ENCODE data around the gene SCG5. TPM values are rescaled to one million over a fixed set of nuclear protein-coding genes. Genes with fewer than 3 reads are reported as not detected.

Gene SCG5
- total RNA-seq, 2 experiments from 2014 or later = 1.6 to 2.2 TPM

DNA sequence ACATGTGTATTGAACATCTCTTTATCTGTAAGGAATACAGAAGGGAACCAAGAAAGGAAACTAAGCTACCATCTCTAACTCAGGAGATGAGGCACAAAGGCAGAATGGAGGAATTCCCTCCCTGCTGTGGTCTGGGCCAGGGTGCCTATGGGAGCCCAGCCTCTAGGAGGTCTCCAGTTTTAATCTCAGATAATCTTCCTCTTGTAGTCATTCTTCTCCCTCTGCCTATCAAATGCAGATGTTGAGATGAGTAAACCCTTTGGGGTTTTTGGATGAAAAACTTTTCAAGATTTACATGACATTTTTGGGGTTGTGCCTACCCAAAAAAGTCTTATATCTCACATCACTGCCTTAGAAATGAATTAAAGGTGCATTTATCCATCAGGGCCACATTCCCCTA is 23.3 kb downstream of the SCG5 start:
- ChIA-PET CTCF (interaction anchor here (0.6 kb wide), 1 partner anchor 329 kb away, joined by 3 read pairs; no protein-coding TSS in a partner anchor), POLR2A (no interaction called here)
- Mint-ChIP-seq H3K36me3 (no peaks in the 10 kb centered on the region), H3K4me1 (ENCODE audit: low read depth) (no peaks in the 10 kb centered on the region), H3K27ac (no peak overlapping the region), H3K4me3 (no peak overlapping the region), H3K9me3 (no peaks in the 10 kb centered on the region), H3K27me3 (no peaks in the 10 kb centered on the region)
- intact Hi-C loops (cut with micrococcal nuclease) = loop anchor here (10.0 kb wide), 1 partner anchor 290 kb away; no protein-coding TSS in a partner anchor
- no peak for DNase-seq

DNA sequence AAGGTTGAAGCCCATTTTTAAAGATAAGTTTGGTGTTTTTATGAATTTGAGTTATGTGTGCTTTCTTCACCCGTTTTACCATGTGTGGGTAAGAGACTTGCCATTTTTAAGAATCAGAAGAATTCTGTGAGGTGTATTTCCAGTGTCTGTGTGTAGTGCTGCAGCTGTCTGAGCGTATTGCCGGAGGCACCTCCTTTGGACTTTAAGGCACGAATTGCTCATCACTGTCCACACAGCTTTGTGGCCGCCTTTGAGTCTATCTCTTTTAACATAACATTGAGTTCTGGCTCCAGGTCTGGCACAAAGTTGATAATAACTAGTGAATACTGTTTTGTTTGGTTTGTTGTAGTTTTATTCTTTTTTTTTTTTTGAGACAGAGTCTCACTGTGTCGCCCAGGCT is 25.8 kb downstream of the SCG5 start:
- Mint-ChIP-seq H3K9me3 (no peaks in the 10 kb centered on the region), H3K27ac (no peak overlapping the region), H3K27me3 (no peaks in the 10 kb centered on the region), H3K4me3 (no peak overlapping the region), H3K36me3 (no peaks in the 10 kb centered on the region), H3K4me1 (ENCODE audit: low read depth) (no peaks in the 10 kb centered on the region)
- intact Hi-C loops (cut with micrococcal nuclease) = loop anchor here (10.0 kb wide), 1 partner anchor 287 kb away; no protein-coding TSS in a partner anchor
- DNase-seq = no peak
- POLR2A ChIA-PET = no interaction called here
- CTCF ChIA-PET = no interaction called here

DNA sequence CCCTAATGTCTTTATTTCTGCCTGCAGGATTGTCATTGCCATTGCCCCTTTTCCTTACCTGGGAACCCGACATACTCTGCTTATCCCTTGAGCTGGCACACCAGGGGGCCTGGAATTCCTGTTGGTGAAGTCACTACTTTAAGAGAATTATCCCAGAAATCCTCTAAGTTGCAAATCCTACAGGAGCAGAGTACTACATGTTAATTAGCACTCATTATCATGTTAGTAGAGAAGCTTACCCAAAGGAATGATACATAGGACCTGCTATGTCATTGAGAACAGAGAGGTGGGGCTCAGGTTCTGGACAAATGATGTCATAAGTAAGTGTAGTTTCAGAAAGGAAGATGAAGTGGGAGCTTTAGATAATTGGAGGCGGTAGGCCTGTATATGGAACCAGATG is 27.4 kb downstream of the SCG5 start:
- H3K4me1 Mint-ChIP-seq (ENCODE audit: low read depth) = no peaks in the 10 kb centered on the region
- POLR2A ChIA-PET = no interaction called here
- intact Hi-C loops (cut with micrococcal nuclease) = loop anchor here (10.0 kb wide), 1 partner anchor 286 kb away; no protein-coding TSS in a partner anchor

DNA sequence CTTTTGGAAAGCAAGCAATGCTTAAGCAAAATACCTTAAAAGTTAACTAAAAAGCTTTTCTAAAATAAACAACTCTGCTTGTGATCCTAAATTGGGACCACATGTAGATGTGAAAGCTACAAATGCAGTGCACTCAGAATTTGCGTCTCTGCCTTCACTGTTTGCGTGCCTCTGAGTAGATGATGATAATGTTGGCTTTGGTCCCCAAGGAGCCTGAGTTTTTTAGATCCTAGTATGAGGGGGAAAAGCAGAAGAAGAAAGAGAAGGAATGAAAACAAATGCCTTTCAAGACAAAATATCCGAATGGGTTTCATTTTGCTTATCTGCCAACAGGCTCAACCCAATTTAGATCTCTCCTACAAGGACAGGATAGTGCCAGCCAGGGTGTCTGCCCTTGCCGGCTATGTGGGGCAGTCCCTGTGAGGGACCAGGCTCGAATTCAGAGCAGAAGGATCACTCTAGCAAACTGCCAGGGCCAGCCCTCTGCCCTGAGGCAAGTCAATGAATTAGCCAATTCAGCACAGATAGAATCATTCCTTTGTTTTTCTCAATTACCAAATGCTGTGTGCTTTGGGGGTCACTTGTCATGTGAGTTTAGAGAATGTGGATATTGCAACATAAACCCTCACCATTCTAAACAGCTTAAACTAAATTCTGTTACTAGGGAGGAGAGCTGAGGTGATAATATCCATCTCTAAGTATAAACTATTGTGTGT is 28.5 kb downstream of the SCG5 start:
- no peak overlapping the region for H3K4me3 Mint-ChIP-seq
- CTCF ChIA-PET = interaction anchor here (0.8 to 1.3 kb wide), 2 partner anchors 8 to 88 kb away, joined by 3 to 6 read pairs; no protein-coding TSS in a partner anchor
- H3K36me3 Mint-ChIP-seq = no peaks in the 10 kb centered on the region
- POLR2A ChIA-PET = no interaction called here
- DNase-seq = no peak
- intact Hi-C loops (cut with micrococcal nuclease) = loop anchor here (10.0 kb wide), 1 partner anchor 285 kb away; no protein-coding TSS in a partner anchor
- no peaks in the 10 kb centered on the region for H3K27me3 Mint-ChIP-seq
- H3K9me3 Mint-ChIP-seq = no peaks in the 10 kb centered on the region
- H3K27ac Mint-ChIP-seq = no peak overlapping the region
- no peaks in the 10 kb centered on the region for H3K4me1 Mint-ChIP-seq (ENCODE audit: low read depth)

More for the DNA sequence above, 27.4 kb downstream of the SCG5 start:
- CTCF ChIA-PET = no interaction called here
- no peak overlapping the region for H3K4me3 Mint-ChIP-seq
- H3K27ac Mint-ChIP-seq = no peak overlapping the region
- no peaks in the 10 kb centered on the region for H3K9me3 Mint-ChIP-seq
- DNase-seq = no peak
- H3K36me3 Mint-ChIP-seq = no peaks in the 10 kb centered on the region
- H3K27me3 Mint-ChIP-seq = no peaks in the 10 kb centered on the region

DNA sequence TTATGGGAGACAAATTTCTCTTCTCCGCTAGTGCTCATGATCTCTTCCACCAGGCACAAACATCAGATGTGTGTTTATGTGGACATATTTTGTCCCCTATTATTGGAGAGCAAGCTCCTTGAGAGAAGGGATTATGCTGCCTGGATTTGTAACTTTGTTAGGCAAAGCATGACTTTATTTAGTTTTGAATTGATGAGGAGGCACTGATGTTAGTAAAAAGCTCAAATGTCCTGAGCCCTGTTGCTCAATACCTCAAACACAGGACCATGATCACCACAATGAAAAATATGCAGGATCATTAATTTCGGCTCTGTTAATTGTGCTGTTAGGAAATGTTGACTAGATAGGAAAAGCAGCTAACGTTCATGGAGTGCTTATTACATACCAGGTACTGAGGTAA is 29.1 kb downstream of the SCG5 start:
- DNase-seq = no peak
- POLR2A ChIA-PET = no interaction called here
- CTCF ChIA-PET = interaction anchor here (0.8 to 1.3 kb wide), 2 partner anchors 8 to 87 kb away, joined by 3 to 6 read pairs; no protein-coding TSS in a partner anchor
- H3K27ac Mint-ChIP-seq = no peak overlapping the region
- no peak overlapping the region for H3K4me3 Mint-ChIP-seq
- H3K27me3 Mint-ChIP-seq = no peaks in the 10 kb centered on the region
- no peaks in the 10 kb centered on the region for H3K4me1 Mint-ChIP-seq (ENCODE audit: low read depth)
- intact Hi-C loops (cut with micrococcal nuclease) = no loop called here
- no peaks in the 10 kb centered on the region for H3K9me3 Mint-ChIP-seq
- no peaks in the 10 kb centered on the region for H3K36me3 Mint-ChIP-seq

DNA sequence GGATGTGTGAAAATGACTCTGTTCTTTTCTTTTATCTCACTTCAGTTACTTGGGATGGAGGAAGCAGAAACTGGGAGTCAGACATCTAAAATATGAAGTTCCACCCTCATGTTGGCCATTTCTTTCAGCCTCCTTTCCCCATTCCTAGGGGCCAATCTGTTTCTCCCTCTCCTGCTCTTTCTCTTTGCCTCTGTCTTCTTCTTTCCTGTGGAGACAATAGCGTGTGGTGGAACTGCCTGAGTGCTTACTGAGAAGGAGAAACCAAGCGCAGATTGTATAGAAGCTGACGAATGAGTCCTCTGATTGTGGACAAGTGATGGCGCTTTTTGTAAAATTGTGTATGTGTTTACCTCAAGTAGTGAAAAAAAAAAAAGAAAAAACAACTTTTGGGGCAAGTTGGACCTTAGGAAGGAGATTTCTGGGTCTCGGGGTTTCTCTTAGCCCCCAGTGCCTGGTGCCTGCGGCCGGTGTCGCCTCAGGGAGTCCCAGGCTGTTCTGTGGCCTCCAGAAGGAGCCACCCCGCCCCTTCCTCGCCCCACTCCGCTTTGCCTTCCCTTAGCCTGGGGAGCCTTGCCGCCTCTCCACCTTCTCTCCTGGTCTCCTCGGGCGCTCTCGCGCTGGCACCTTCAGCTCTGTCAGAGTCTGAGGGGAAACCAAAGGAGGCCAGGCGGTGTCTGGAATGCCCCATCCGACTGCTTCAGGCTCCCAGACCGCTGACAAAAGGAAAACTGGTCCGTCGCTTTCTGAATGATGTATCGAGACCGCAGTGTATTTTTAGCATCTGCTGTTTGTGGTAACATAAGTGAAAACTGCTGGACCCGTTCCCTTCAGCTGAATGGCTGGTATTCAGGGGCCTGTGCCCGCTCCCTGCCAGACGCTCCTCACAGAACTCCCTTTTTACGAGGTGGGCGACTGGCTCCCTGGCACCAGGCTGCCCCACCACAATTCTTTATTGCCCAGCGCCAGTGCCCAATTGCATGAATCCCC is 30.1 kb downstream of the SCG5 start:
- POLR2A ChIA-PET = no interaction called here
- Mint-ChIP-seq H3K4me1 (ENCODE audit: low read depth) (no peaks in the 10 kb centered on the region), H3K27ac (no peak overlapping the region), H3K4me3 (no peak overlapping the region), H3K36me3 (no peaks in the 10 kb centered on the region), H3K27me3 (no peaks in the 10 kb centered on the region), H3K9me3 (no peaks in the 10 kb centered on the region)
- intact Hi-C loops (cut with micrococcal nuclease) = no loop called here
- CTCF ChIA-PET = interaction anchor here (1.3 kb wide), 1 partner anchor 9 kb away, joined by 6 read pairs; no protein-coding TSS in a partner anchor
- no peak for DNase-seq

DNA sequence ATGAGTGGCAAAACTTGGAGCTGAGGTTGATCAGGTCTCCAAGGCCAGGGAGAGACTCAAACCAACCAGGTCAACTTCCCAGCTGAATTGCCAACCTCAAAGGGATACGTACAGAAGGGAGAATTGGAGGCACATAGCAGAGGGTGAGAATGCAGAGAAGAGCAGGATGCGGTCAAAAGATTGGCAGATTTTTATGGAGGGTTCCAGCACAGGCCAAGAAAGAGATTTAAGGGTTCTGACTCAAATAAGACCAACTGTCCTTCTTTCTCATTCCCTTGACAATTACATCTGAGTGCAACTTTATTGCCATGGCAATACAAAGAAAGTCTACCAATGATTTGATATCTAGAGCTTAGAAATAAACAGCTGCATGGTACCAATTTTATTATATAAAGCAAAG is 33.2 kb downstream of the SCG5 start:
- no peak for DNase-seq
- Mint-ChIP-seq H3K36me3 (no peaks in the 10 kb centered on the region), H3K4me1 (ENCODE audit: low read depth) (no peaks in the 10 kb centered on the region), H3K9me3 (no peaks in the 10 kb centered on the region), H3K27ac (no peak overlapping the region), H3K4me3 (no peak overlapping the region), H3K27me3 (no peaks in the 10 kb centered on the region)
- ChIA-PET CTCF (interaction anchor here (1.5 kb wide), 1 partner anchor 12 kb away, joined by 4 read pairs; no protein-coding TSS in a partner anchor), POLR2A (no interaction called here)
- intact Hi-C loops (cut with micrococcal nuclease) = no loop called here

DNA sequence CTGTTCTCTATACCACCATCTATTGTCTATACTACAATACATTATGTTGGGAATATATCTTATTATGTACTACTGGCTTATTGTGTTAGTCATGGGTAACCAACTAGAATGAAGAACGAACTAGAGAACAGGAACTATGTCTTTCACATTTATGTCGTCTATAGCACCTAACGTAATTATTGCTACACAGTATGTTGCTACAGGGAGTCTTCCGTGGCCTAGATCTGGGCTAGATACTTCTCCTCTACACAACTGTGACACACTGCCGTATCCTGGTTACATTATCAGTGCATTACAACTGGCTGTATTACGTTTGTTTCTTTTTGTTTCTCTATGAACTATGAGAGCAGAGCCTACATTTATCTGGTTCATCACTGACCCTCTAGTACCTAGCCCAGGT is 34.0 kb downstream of the SCG5 start:
- POLR2A ChIA-PET = no interaction called here
- H3K27me3 Mint-ChIP-seq = no peaks in the 10 kb centered on the region
- no peaks in the 10 kb centered on the region for H3K9me3 Mint-ChIP-seq
- H3K36me3 Mint-ChIP-seq = no peaks in the 10 kb centered on the region
- intact Hi-C loops (cut with micrococcal nuclease) = no loop called here
- no peak overlapping the region for H3K27ac Mint-ChIP-seq
- CTCF ChIA-PET = interaction anchor here (1.5 kb wide), 1 partner anchor 12 kb away, joined by 4 read pairs; no protein-coding TSS in a partner anchor
- no peak overlapping the region for H3K4me3 Mint-ChIP-seq
- no peaks in the 10 kb centered on the region for H3K4me1 Mint-ChIP-seq (ENCODE audit: low read depth)
- no peak for DNase-seq

DNA sequence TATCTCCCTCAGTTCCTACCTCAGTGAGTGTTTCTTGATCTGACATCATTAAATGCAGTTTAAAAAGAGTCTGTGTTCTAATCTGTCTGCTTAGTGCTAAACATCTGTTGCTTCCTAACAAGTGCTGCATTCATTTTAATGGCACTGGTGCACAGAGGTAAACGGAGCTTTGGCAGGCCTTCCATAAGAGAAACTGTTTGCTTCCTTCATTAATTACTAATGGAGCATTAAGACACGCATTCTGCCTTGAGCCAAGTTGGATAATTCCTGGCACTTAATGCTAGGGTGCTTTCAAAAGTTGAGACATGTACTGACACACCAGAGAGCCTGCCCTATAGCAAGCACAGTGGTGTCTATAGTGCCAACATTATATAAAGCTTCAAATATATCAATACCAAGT is 34.7 kb downstream of the SCG5 start:
- Mint-ChIP-seq H3K4me3 (no peak overlapping the region), H3K4me1 (ENCODE audit: low read depth) (no peaks in the 10 kb centered on the region), H3K9me3 (no peaks in the 10 kb centered on the region), H3K36me3 (no peaks in the 10 kb centered on the region), H3K27ac (no peak overlapping the region), H3K27me3 (no peaks in the 10 kb centered on the region)
- intact Hi-C loops (cut with micrococcal nuclease) = no loop called here
- ChIA-PET POLR2A (no interaction called here), CTCF (interaction anchor here (0.8 kb wide), 1 partner anchor 14 kb away, joined by 3 read pairs; no protein-coding TSS in a partner anchor)
- no peak for DNase-seq

DNA sequence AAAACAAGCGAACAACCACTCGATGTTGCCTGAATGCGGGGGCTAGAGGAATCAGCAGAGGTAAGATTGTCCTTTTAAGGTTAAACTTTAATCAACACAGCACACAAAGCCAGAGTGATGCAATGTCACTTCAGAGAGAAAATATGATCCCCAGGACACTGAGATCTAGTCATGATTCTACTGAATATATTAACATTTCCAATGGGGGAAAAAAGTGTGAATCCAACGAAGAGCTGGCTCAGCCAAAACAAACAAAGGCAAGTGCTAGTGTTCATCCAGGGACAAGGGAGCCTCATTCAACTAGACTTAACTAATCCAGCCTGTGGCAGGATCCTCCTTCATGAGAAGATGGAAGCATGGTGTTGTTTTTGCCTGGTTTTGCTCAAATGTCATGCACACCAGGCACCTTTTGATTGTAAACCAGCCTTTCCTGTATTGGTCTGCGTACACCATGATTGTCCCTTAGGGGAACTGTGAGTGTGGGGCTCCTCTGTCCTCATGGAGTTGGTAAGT is 35.8 kb downstream of the SCG5 start:
- intact Hi-C loops (cut with micrococcal nuclease) = no loop called here
- ChIA-PET CTCF (no interaction called here), POLR2A (no interaction called here)
- Mint-ChIP-seq H3K27ac (no peak overlapping the region), H3K36me3 (no peaks in the 10 kb centered on the region), H3K9me3 (no peaks in the 10 kb centered on the region), H3K4me3 (no peak overlapping the region), H3K4me1 (ENCODE audit: low read depth) (no peaks in the 10 kb centered on the region), H3K27me3 (no peaks in the 10 kb centered on the region)
- DNase-seq = no peak

DNA sequence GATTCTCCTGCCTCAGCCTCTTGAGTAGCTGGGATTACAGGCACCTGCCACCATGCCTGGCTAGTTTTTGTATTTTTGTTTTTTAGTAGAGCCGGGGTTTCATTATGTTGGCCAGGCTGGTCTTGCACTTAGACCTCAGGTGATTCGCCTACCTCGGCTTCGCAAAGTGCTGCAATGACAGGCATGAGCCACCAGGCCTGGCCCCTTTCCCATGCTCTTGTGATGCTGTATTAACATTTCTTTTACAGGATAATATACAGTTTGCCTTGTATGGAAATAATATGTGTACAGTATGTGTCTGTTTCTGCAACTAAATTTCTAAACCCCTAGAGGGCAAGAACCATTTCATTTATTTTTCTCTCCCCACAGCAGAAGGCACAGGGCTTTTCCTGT is 37.8 kb downstream of the SCG5 start:
- H3K36me3 Mint-ChIP-seq = no peaks in the 10 kb centered on the region
- POLR2A ChIA-PET = no interaction called here
- no peak overlapping the region for H3K27ac Mint-ChIP-seq
- no peak for DNase-seq
- H3K4me3 Mint-ChIP-seq = no peak overlapping the region
- intact Hi-C loops (cut with micrococcal nuclease) = no loop called here
- no peaks in the 10 kb centered on the region for H3K9me3 Mint-ChIP-seq
- H3K27me3 Mint-ChIP-seq = no peaks in the 10 kb centered on the region
- CTCF ChIA-PET = interaction anchor here (0.8 to 1.0 kb wide), 2 partner anchors 16 to 28 kb away, joined by 3 read pairs; no protein-coding TSS in a partner anchor
- H3K4me1 Mint-ChIP-seq (ENCODE audit: low read depth) = no peaks in the 10 kb centered on the region

DNA sequence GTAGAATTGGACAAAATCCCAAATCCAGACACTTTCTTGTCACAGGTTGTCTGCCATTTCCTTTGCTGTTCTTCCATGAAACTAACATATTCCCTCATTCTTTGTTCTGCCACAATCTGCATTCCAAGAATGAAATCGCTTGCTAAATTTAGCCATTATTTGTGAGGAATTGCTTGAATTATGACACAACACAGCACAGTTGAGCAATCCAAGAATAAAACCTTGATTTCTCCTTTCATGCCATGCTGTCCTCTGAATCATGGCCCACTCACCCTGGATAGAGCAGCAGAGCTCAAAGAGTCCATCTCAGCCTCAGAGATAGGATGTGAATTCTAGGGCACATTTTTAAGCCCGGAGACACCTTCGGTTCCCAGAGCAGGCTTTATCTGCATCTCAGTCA is 41.1 kb downstream of the SCG5 start:
- ChIA-PET CTCF (interaction anchor here (0.6 to 1.7 kb wide), 2 partner anchors 21 to 83 kb away, joined by 3 to 5 read pairs; no protein-coding TSS in a partner anchor), POLR2A (no interaction called here)
- H3K27me3 Mint-ChIP-seq = no peaks in the 10 kb centered on the region
- no peak overlapping the region for H3K27ac Mint-ChIP-seq
- intact Hi-C loops (cut with micrococcal nuclease) = no loop called here
- H3K4me1 Mint-ChIP-seq (ENCODE audit: low read depth) = no peaks in the 10 kb centered on the region
- H3K9me3 Mint-ChIP-seq = no peaks in the 10 kb centered on the region
- no peaks in the 10 kb centered on the region for H3K36me3 Mint-ChIP-seq
- no peak overlapping the region for H3K4me3 Mint-ChIP-seq
- no peak for DNase-seq
